MCF 10A (cell line): ENCODE data around the gene DEUP1. TPM values are rescaled to one million over a fixed set of nuclear protein-coding genes. Genes with fewer than 3 reads are reported as not detected.

ENCODE experiments used
- Bru-seq: library from RNA; stranded (reverse); fragments of 400-500 nt; gene quantifications from one replicate; lab custom pipeline; 2021; lab: Mats Ljungman, UMichigan
- BruChase-seq, 2 experiments: library from RNA; stranded (reverse); fragments of 400-500 nt; gene quantifications; one replicate each; lab custom pipeline; 2021; lab: Mats Ljungman, UMichigan
- BruUV-seq: library from RNA; stranded (reverse); fragments of 400-500 nt; replicated peaks from 2 replicates; lab custom pipeline; 2021; lab: Mats Ljungman, UMichigan
- CTCF ChIA-PET: fragments of 300-600 bp; sonication (Branson Sonifier 250); formaldehyde crosslinking; extraction: SDS; loops from one replicate; lab custom pipeline; 2021; ENCODE audit warnings: antibody characterized with exemption, inconsistent platforms; lab: Yijun Ruan, JAX
- POLR2A ChIA-PET: fragments of 300-600, 350-650 bp; sonication (Branson Sonifier 250); formaldehyde crosslinking; extraction: SDS; loops from one replicate; lab custom pipeline; 2020; ENCODE audit warnings: antibody characterized with exemption, inconsistent platforms; lab: Yijun Ruan, JAX
- DNase-seq: peaks from one replicate; pipeline ENCODE4 v3.0.0-alpha.2; 2018; ENCODE audit not compliant: unreplicated experiment
- H3K27ac Mint-ChIP-seq: one replicate; pipeline ENCODE4 v1.8.0; 2022; ENCODE audit warnings: mild to moderate bottlenecking, low read depth, mixed read lengths; ENCODE audit not compliant: unreplicated experiment
- H3K27me3 Mint-ChIP-seq: one replicate; pipeline ENCODE4 v1.8.0; 2022; ENCODE audit warnings: mixed read lengths; ENCODE audit not compliant: insufficient read depth, unreplicated experiment
- H3K36me3 Mint-ChIP-seq: one replicate; pipeline ENCODE4 v1.8.0; 2022; ENCODE audit warnings: mild to moderate bottlenecking, moderate library complexity, mixed read lengths; ENCODE audit not compliant: insufficient read depth, unreplicated experiment
- H3K4me1 Mint-ChIP-seq: one replicate; pipeline ENCODE4 v1.8.0; 2022; ENCODE audit warnings: mixed read lengths; ENCODE audit not compliant: insufficient read depth, unreplicated experiment
- H3K4me3 Mint-ChIP-seq: one replicate; pipeline ENCODE4 v1.8.0; 2022; ENCODE audit warnings: mild to moderate bottlenecking, moderate library complexity, mixed read lengths; ENCODE audit not compliant: unreplicated experiment
- H3K9me3 Mint-ChIP-seq: one replicate; pipeline ENCODE4 v1.8.0; 2022; ENCODE audit warnings: mixed read lengths; ENCODE audit not compliant: unreplicated experiment
- intact Hi-C: fragments of 100-400 bp; cut with micrococcal nuclease; formaldehyde crosslinking; loops from 2 replicates; pipeline ENCODE4 v1.14.1; 2022
- long read RNA-seq: library from polyadenylated mRNA; stranded (forward); transcript quantifications from one replicate; pipeline ENCODE4 v2.0.0, GENCODE V29; 2022
- total RNA-seq: library from RNA; stranded (reverse); gene quantifications from 2 replicates; pipeline ENCODE4 v1.2.3, GENCODE V29; 2022
- TF ChIP-seq, protein P1 (sequence below): fragments of 200-600 bp; IDR thresholded peaks from one replicate; pipeline ENCODE4 v1.8.0; 2022; ENCODE audit warnings: antibody characterized with exemption, mild to moderate bottlenecking; ENCODE audit not compliant: unreplicated experiment

The DEUP1 gene, protein sequence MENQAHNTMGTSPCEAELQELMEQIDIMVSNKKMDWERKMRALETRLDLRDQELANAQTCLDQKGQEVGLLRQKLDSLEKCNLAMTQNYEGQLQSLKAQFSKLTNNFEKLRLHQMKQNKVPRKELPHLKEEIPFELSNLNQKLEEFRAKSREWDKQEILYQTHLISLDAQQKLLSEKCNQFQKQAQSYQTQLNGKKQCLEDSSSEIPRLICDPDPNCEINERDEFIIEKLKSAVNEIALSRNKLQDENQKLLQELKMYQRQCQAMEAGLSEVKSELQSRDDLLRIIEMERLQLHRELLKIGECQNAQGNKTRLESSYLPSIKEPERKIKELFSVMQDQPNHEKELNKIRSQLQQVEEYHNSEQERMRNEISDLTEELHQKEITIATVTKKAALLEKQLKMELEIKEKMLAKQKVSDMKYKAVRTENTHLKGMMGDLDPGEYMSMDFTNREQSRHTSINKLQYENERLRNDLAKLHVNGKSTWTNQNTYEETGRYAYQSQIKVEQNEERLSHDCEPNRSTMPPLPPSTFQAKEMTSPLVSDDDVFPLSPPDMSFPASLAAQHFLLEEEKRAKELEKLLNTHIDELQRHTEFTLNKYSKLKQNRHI
- total RNA-seq (not detected in 2 replicates), Bru-seq, nascent RNA (percentile 17 among the genes with signal in this experiment), BruChase-seq, experiment 1, labeled RNA remaining after a 6-hour chase (percentile 17 among the genes with signal in this experiment), BruChase-seq, experiment 2, labeled RNA remaining after a 2-hour chase (percentile 17 among the genes with signal in this experiment)
- long read RNA-seq: 0 reads

DNA sequence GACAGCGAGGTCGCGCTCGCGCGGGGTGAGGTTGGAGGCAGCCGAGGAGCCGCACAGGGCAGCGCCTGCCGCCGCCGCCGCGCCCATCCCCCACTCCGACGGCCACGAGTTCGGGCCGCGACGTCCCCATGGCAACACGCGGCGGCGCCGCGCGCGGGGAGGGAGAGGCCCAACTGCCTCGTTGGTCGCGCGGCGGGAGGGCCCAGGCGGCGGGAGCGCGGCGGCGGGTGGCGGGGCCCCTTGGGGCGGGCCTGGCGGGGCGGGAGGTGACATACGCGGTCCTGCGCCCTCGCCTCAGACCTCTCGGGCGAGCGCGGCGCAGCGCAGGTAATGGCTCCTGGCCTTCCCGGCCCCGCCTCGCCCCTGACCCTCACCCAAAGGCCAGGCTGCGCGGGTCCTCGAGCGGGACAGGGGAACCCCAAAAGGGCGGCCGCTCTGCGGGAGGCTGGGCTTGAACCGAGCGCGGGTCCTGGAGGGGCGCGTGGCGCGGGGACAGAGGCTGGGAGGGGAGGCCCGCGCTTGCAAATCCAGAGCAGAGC lies at the start of gene DEUP1:
DEUP1 (plus strand) TSS at position 297 of the 539 bp plus-strand sequence. CDS start 1,518 bp downstream, outside the sequence.
- no peaks in the 10 kb centered on the region for H3K9me3 Mint-ChIP-seq
- no peaks in the 10 kb centered on the region for H3K36me3 Mint-ChIP-seq
- intact Hi-C loops: no loop called here
- TF ChIP-seq, protein P1, sequence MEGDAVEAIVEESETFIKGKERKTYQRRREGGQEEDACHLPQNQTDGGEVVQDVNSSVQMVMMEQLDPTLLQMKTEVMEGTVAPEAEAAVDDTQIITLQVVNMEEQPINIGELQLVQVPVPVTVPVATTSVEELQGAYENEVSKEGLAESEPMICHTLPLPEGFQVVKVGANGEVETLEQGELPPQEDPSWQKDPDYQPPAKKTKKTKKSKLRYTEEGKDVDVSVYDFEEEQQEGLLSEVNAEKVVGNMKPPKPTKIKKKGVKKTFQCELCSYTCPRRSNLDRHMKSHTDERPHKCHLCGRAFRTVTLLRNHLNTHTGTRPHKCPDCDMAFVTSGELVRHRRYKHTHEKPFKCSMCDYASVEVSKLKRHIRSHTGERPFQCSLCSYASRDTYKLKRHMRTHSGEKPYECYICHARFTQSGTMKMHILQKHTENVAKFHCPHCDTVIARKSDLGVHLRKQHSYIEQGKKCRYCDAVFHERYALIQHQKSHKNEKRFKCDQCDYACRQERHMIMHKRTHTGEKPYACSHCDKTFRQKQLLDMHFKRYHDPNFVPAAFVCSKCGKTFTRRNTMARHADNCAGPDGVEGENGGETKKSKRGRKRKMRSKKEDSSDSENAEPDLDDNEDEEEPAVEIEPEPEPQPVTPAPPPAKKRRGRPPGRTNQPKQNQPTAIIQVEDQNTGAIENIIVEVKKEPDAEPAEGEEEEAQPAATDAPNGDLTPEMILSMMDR: no peak
- H3K27ac Mint-ChIP-seq: peak within 1 kb of the TSS; percentile 35
- no peak for DNase-seq
- no peaks in the 10 kb centered on the region for H3K4me1 Mint-ChIP-seq
- ChIA-PET POLR2A (no interaction called here), CTCF (no interaction called here)
- no peaks in the 10 kb centered on the region for H3K27me3 Mint-ChIP-seq
- peak within 1 kb of the TSS; percentile 67 for H3K4me3 Mint-ChIP-seq
- no TSS peak for BruUV-seq

DNA sequence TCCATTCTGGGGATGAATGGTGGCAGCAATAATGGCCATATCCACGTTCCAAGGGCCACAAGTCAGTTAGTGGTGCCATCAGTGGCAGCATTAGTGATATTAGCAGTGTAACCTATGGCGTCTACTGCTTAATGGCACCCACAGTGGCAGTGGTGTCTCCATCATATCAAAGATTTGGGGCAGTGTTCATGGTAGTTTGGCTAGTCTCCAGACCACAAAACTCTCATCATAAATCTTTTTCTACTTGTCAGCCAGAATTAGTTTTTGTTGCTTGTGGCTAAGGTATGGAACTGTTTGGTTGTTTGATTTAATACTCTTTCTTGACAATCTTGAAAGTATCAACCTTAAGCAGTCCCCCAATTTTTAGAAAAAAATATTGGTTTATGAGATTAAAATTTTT lies 45.1 kb upstream of the DEUP1 start:
- H3K27me3 Mint-ChIP-seq: no peaks in the 10 kb centered on the region
- H3K36me3 Mint-ChIP-seq: no peaks in the 10 kb centered on the region
- TF ChIP-seq, protein P1: no peak
- H3K9me3 Mint-ChIP-seq: no peaks in the 10 kb centered on the region
- intact Hi-C loops: no loop called here
- no peak overlapping the region for H3K27ac Mint-ChIP-seq
- BruUV-seq: no TSS peak
- H3K4me1 Mint-ChIP-seq: no peaks in the 10 kb centered on the region
- POLR2A ChIA-PET: no interaction called here
- H3K4me3 Mint-ChIP-seq: no peak overlapping the region
- DNase-seq: no peak
- CTCF ChIA-PET: interaction anchor here (1.1 kb wide), 1 partner anchor 50 kb away, joined by 3 read pairs; no protein-coding TSS in a partner anchor

DNA sequence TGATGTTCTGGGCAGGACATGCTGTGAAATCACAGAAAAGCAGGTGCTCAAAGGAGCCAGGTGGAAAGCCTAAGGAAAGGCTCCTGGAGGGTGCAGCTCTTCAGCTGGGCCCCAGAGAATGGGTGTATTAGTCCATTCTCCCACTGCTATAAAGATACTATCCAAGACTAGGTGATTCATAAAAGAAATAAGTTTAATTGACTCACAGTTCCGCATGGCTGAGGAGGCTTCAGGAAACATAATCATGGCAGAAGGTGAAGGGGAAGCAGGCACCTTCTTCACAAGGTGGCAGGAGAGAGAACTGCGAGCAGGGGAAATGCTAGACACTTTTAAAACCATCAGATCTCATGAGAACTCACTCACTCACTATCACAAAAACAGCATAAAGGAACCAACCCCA lies 43.1 kb upstream of the DEUP1 start:
- BruUV-seq: no TSS peak
- H3K4me1 Mint-ChIP-seq: no peaks in the 10 kb centered on the region

More for the DNA sequence above, 43.1 kb upstream of the DEUP1 start:
- H3K9me3 Mint-ChIP-seq: no peaks in the 10 kb centered on the region
- no peak for DNase-seq
- H3K27ac Mint-ChIP-seq: no peak overlapping the region
- H3K27me3 Mint-ChIP-seq: no peaks in the 10 kb centered on the region
- ChIA-PET CTCF (no interaction called here), POLR2A (no interaction called here)
- TF ChIP-seq, protein P1: no peak
- intact Hi-C loops: no loop called here
- H3K4me3 Mint-ChIP-seq: no peak overlapping the region
- H3K36me3 Mint-ChIP-seq: no peaks in the 10 kb centered on the region
